KMS-11 (cell line): ENCODE data around the gene TACC3.

Source experiments
- H2AFZ ChIP-seq: fragments of 200-600 bp; sonication (generic); 2 replicates; pipeline ENCODE4 v1.6.1; 2016; ENCODE audit warnings: antibody characterized with exemption, mixed run types, low read depth
- H3K27ac ChIP-seq: fragments of 200-600 bp; sonication (generic); 2 replicates; pipeline ENCODE4 v1.6.1; 2016; ENCODE audit warnings: mild to moderate bottlenecking, mixed run types
- H3K27me3 ChIP-seq: fragments of 200-600 bp; sonication (generic); 2 replicates; pipeline ENCODE4 v1.6.1; 2017; ENCODE audit warnings: mild to moderate bottlenecking, low read depth, mixed run types, moderate library complexity; ENCODE audit not compliant: insufficient read depth
- H3K36me3 ChIP-seq: fragments of 200-600 bp; sonication (generic); 2 replicates; pipeline ENCODE4 v1.6.1; 2017; ENCODE audit warnings: mild to moderate bottlenecking, mixed run types; ENCODE audit not compliant: insufficient read depth
- H3K4me1 ChIP-seq: fragments of 200-600 bp; sonication (generic); 2 replicates; pipeline ENCODE4 v1.6.1; 2016; ENCODE audit warnings: mild to moderate bottlenecking, low read depth, mixed run types; ENCODE audit not compliant: poor library complexity, severe bottlenecking
- H3K4me2 ChIP-seq: fragments of 200-600 bp; sonication (generic); 2 replicates; pipeline ENCODE4 v1.7.0; 2016; ENCODE audit warnings: mild to moderate bottlenecking, mixed run types
- H3K4me3 ChIP-seq: fragments of 200-600 bp; sonication (generic); IDR thresholded peaks from 2 replicates; pipeline ENCODE4 v1.6.1; 2017; ENCODE audit warnings: low read depth, low read length, mixed read lengths; ENCODE audit not compliant: insufficient read depth
- H3K79me2 ChIP-seq: fragments of 200-600 bp; sonication (generic); 2 replicates; pipeline ENCODE4 v1.6.1; 2016; ENCODE audit warnings: low read depth, mixed run types; ENCODE audit not compliant: insufficient read depth
- H3K9ac ChIP-seq: fragments of 200-600 bp; sonication (generic); 2 replicates; pipeline ENCODE4 v1.6.1; 2016; ENCODE audit warnings: mild to moderate bottlenecking, mixed run types
- H4K20me1 ChIP-seq: fragments of 200-600 bp; sonication (generic); 2 replicates; pipeline ENCODE4 v1.6.1; 2016; ENCODE audit warnings: mild to moderate bottlenecking, mixed run types; ENCODE audit not compliant: insufficient read depth
- CTCF ChIP-seq: fragments of 200-600 bp; sonication (generic); conservative IDR thresholded peaks from 2 replicates; pipeline ENCODE4 v1.6.1; 2017; ENCODE audit warnings: low read depth, mild to moderate bottlenecking, antibody characterized with exemption, low read length, moderate library complexity, mixed read lengths

TACC3 gene

GRCh38 chr4:1708581-1708980 is 12.7 kb upstream of the TACC3 start:
- TF ChIP-seq CTCF: no peak
- no peak overlapping the region for H3K27ac ChIP-seq
- H3K27me3 ChIP-seq: no peaks in the 10 kb centered on the region
- no peak overlapping the region for H3K4me3 ChIP-seq
- peaks cover 82% of the 10 kb centered on the region for H3K79me2 ChIP-seq
- H3K9ac ChIP-seq: no peak overlapping the region
- peaks cover 18% of the 10 kb centered on the region for H3K4me1 ChIP-seq
- no peak overlapping the region for H3K4me2 ChIP-seq
- peaks cover 3% of the 10 kb centered on the region; the same call in 1 of the 2 replicates for H3K36me3 ChIP-seq
- H2AFZ ChIP-seq: no peak overlapping the region
- H4K20me1 ChIP-seq: 0 out of 2 replicates have a peak, but pooled peaks cover 5% of the 10 kb centered on the region

- no peak for TF ChIP-seq CTCF
- Histone ChIP-seq H3K9ac (peak overlapping the region; percentile 92; the same call in 1 of the 2 replicates), H3K27me3 (no peaks in the 10 kb centered on the region), H3K36me3 (no peaks in the 10 kb centered on the region), H3K4me2 (peak overlapping the region; percentile 38), H3K4me1 (peaks cover 28% of the 10 kb centered on the region), H4K20me1 (0 out of 2 replicates have a peak, but pooled peaks cover 5% of the 10 kb centered on the region), H3K27ac (peak overlapping the region; percentile 95), H3K4me3 (no peak overlapping the region), H3K79me2 (peaks cover 73% of the 10 kb centered on the region), H2AFZ (no peak overlapping the region)
Measured at GRCh38 chr4:1711055-1711570, 10.2 kb upstream of the TACC3 start.

- peaks cover 28% of the 10 kb centered on the region for H3K4me1 ChIP-seq
- TF ChIP-seq CTCF: no peak
- 0 out of 2 replicates have a peak, but pooled peaks cover 5% of the 10 kb centered on the region for H4K20me1 ChIP-seq
- H3K79me2 ChIP-seq: peaks cover 67% of the 10 kb centered on the region
- peak overlapping the region; percentile 92 for H3K9ac ChIP-seq
- H3K27me3 ChIP-seq: no peaks in the 10 kb centered on the region
- no peak overlapping the region for H3K4me3 ChIP-seq
- peak overlapping the region; percentile 95 for H3K27ac ChIP-seq
- peak overlapping the region; percentile 38 for H3K4me2 ChIP-seq
- no peak overlapping the region for H2AFZ ChIP-seq
- no peaks in the 10 kb centered on the region for H3K36me3 ChIP-seq
Measured at GRCh38 chr4:1711571-1712215, 9.6 kb upstream of the TACC3 start.

GRCh38 chr4:1712216-1713002 is 8.9 kb upstream of the TACC3 start, which contains the start of gene SLBP:
Gene SLBP (minus strand): TSS chr4:1712319. CDS start chr4:1712188, 131 bp downstream.
- no peaks in the 10 kb centered on the region for H3K36me3 ChIP-seq

More at GRCh38 chr4:1712216-1713002, 8.9 kb upstream of the TACC3 start, which contains the start of gene SLBP:
- Histone ChIP-seq H3K9ac (peak within 1 kb of the TSS; percentile 92), H3K4me1 (peaks cover 28% of the 10 kb centered on the region), H3K4me3 (peak within 1 kb of the TSS; percentile 68), H3K79me2 (peaks cover 66% of the 10 kb centered on the region), H3K27me3 (no peaks in the 10 kb centered on the region), H4K20me1 (0 out of 2 replicates have a peak, but pooled peaks cover 5% of the 10 kb centered on the region), H3K4me2 (peak within 1 kb of the TSS; percentile 51), H3K27ac (peak within 1 kb of the TSS; percentile 95), H2AFZ (peak within 1 kb of the TSS; percentile 41; the same call in 1 of the 2 replicates)
- no peak for TF ChIP-seq CTCF
